ENCODE results near the gene SLC2A10.

The SLC2A10 gene

GRCh38 chr20:46682063-46682821, 27.2 kb upstream of the SLC2A10 start:
- no peak for DNase-seq

- no peak for DNase-seq
Measured at GRCh38 chr20:46683011-46683667, 26.3 kb upstream of the SLC2A10 start.

- DNase-seq = no peak
Measured at GRCh38 chr20:46683668-46683938, 25.8 kb upstream of the SLC2A10 start.

- peak; percentile 57 for DNase-seq
Measured at GRCh38 chr20:46683939-46684750, 25.3 kb upstream of the SLC2A10 start.

- DNase-seq = no peak
Measured at GRCh38 chr20:46688151-46689081, 21.0 kb upstream of the SLC2A10 start.

- DNase-seq = peak; percentile 72
Measured at GRCh38 chr20:46689082-46689753, 20.2 kb upstream of the SLC2A10 start, which contains the start of gene TP53RK. Gene TP53RK, minus strand, starts transcription at chr20:46689444. Its CDS starts 30 bp downstream, at chr20:46689414.

GRCh38 chr20:46689754-46690085, 19.7 kb upstream of the SLC2A10 start:
- DNase-seq = no peak

GRCh38 chr20:46690219-46691106, 19.0 kb upstream of the SLC2A10 start:
- no peak for DNase-seq

GRCh38 chr20:46691196-46691595, 18.3 kb upstream of the SLC2A10 start:
- no peak for DNase-seq

GRCh38 chr20:46694484-46694883, 15.0 kb upstream of the SLC2A10 start:
- DNase-seq = no peak

GRCh38 chr20:46695892-46696291, 13.6 kb upstream of the SLC2A10 start:
- no peak for DNase-seq

- no peak for DNase-seq
Measured at GRCh38 chr20:46696791-46697279, 12.6 kb upstream of the SLC2A10 start.

- no peak for DNase-seq
Measured at GRCh38 chr20:46698788-46699187, 10.7 kb upstream of the SLC2A10 start.

GRCh38 chr20:46699651-46700359, 9.6 kb upstream of the SLC2A10 start:
- peak; percentile 5 for DNase-seq

- DNase-seq = no peak
Measured at GRCh38 chr20:46700481-46700880, 9.0 kb upstream of the SLC2A10 start.

- DNase-seq = no peak
Measured at GRCh38 chr20:46701057-46701456, 8.4 kb upstream of the SLC2A10 start.

GRCh38 chr20:46701556-46701955, 7.9 kb upstream of the SLC2A10 start:
- no peak for DNase-seq

GRCh38 chr20:46701986-46702385, 7.5 kb upstream of the SLC2A10 start:
- DNase-seq = no peak

GRCh38 chr20:46702447-46703203, 6.8 kb upstream of the SLC2A10 start:
- DNase-seq = no peak

GRCh38 chr20:46703435-46703834, 6.0 kb upstream of the SLC2A10 start:
- DNase-seq = no peak
